ENCODE data around the gene ZSCAN1.
"Not testable (repeated sequence)": the region's sequence is repeated elsewhere in the genome, so short reads cannot be mapped to it uniquely, and the experiment has no call there.

Gene ZSCAN1

GRCh38 chr19:58033741-58034476 lies at the start of gene ZSCAN1:
Gene ZSCAN1, plus strand, starts transcription at chr19:58034025. Its CDS starts 3,812 bp downstream, at chr19:58037837.
- no peak for DNase-seq

DNA sequence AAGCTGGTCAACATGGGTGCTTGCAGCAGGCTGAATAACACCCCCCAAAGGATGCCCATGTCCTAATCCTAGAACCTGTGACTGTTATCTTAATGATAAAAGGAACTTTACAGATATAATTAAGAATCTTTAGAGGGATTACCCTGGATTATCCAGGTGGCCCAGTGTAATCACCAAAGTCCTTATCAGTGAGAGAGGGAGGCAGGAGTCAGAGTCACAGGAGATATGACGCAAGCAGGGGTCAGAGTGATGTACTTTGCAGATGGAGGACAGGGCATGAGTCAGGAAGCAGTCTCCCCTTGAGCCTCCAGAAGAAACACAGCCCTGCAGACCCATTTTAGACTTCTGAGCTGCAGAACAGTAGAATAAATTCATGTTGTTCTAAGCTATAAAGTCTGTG lies 41.0 kb upstream of the ZSCAN1 start:
- DNase-seq: no peak

DNA sequence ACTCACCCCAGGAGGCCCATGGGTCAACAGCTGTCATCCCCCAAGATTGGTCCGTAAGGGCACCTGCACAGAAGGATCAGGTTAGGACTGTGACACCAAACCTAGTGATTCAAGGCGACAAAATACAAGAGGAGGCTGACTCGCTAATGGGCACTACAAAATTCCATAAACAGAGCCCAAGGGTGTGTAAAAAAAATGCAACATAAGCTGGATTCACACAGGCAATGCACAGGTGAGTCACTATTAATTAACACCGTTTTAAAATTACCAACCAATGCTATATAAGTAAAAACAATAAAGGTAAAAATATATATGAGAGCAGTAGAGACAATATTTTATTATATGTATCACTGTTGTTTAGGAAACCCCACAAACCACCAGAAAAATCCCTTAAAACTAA lies 33.1 kb upstream of the ZSCAN1 start:
- no peak for DNase-seq

GRCh38 chr19:58001895-58002369 lies 31.9 kb upstream of the ZSCAN1 start:
- DNase-seq: no peak

GRCh38 chr19:58002384-58003173 lies 31.2 kb upstream of the ZSCAN1 start, which contains the start of gene ZNF606:
Gene ZNF606, minus strand, starts transcription at chr19:58002820. Its CDS starts 1,501 bp downstream, at chr19:58001319.
- peak; percentile 47 for DNase-seq

- no peak for DNase-seq
These were observed 30.5 kb upstream of the ZSCAN1 start for GRCh38 chr19:58003174-58003828.

DNA sequence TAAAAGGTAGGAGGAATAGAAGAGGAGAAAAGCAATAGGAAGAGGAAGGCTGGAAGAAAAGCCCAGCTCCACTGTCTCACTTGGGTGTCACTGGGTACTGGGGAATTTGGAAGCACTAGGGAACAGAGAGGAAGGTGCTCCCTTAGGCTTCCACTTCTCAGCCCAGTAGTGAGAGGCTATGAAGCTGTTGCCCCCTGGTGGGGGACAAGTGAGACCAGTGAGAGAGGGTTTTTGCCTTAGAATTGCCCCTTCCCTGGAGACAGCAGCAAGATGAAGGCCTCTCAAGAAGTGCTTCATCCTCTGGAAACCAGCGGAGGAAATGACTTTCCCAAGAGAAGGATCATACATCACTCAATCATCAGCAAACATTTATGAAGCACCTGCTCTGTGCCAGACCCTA lies 26.5 kb upstream of the ZSCAN1 start:
- DNase-seq: no peak

DNA sequence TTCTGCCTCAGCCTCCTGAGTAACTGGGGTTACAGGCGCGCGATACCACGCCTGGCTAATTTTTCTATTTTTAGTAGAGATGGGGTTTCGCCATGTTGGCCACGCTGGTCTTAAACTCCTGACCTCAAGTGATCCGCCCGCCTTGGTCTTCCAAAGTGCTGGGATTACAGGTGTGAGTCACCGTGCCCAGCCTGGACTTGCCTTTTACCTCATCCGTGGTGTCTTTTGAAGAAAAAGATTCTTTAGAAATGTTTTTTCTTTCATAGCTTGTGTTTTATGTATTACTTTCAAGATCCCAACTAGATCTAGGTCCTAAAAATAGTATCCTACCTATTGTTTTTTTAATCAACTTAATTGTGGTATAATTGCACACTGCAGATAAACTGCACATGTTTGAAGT lies 24.9 kb upstream of the ZSCAN1 start:
- not testable (repeated sequence) for DNase-seq

DNA sequence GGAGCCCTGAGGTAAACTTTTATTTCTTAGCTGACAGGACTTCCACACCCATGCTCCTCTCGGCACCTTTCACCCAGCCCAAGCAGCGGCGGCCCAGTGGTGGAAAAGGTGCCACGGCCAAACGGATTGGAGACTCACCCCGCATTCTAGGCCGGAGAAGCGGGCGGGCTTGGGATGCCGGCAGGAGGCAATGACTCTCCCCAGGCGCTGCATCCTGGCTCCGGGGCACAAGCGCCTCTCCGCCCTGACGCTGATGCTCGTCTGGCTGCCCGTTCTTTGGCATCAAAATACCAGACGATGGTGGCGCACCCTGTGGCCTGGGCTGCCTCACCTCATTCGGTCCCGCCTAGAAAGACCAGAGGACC lies 24.5 kb upstream of the ZSCAN1 start:
- DNase-seq: no peak

DNA sequence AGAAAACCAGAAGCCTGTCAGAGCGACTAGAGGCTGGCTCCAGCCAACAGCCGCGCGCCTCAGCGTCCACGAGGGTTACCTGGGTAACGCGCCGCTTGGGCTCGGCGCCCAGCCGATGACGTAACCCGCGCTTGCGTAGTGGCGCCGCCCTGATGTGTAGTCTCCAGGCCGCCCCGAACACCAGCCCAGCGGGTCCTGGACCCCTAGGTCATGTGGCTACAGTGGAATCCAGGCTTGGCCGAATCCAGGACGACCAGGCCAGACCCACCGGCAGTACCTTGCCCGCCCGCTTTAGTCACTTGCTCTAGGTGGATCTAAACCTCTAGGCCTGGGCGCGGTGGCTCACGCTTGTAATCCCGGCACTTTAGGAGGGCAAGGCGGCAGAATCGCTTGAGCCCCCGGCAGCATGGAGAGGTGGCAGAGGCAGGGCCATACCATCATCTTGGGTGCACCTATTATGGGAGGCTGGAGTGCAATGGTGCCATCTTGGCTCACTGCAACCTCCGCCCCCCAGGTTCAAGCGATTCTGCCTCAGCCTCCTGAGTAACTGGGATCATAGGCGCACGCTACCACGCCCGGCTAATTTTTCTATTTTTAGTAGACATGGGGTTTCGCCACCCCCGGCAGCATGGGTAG lies 24.0 kb upstream of the ZSCAN1 start:
- DNase-seq: peak; percentile 39

DNA sequence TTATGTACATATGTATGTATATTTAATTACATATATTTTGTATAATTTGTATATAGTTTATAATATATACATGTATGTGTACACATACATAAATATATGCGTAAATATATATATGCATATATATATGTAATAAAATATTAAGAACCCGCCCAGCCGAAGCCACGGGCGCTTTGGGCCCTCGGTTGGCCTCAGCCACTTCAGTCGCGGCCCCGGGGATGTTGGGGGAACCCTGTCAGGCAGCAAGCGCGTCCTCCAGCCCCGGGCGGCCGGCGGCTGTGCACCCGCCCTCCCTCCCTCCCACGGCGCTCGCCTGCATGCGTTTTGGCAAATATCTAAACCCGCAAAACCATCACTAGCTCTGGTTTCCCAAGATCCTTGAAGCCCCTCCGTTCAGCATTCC lies 23.3 kb upstream of the ZSCAN1 start:
- DNase-seq: no peak

GRCh38 chr19:58014141-58014540 lies 19.7 kb upstream of the ZSCAN1 start:
- DNase-seq: no peak

- DNase-seq: no peak
These were observed 13.7 kb upstream of the ZSCAN1 start for GRCh38 chr19:58020129-58020528.

DNA sequence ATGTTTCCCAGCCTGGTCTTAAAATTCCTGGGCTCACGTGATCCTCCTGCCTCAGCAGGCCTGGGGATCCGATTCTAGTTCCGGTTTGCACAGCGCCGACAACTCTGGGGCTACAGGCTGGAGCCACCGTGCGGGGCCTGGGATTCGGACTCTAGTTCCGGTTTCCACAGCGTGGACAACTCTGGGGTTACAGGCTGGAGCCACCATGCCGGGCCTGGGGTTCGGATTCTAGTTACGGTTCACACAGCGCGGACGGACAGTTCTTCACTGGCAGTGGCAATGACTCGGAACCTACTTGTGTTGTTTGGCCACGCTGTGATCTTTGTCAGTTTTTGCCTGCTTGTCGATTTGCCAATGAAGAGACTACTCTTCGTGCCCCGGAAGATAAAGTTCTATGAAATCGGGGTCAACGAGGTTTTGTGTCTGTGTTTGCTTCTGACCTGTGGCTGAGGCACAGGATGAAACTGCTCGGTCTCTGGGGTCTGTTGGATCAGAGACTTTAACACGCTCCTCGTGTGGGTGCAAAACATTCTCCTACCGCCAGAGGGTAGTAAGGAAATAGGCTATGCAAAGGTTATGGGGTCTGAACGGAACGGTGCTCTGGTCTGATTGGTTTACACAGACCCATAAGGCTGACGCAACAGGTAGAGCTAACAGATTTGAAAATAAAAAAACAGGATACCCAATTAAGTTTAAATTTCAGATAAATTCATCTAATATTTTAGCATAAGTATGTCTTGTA lies 12.1 kb upstream of the ZSCAN1 start:
- DNase-seq: no peak

- no peak for DNase-seq
These were observed 11.6 kb upstream of the ZSCAN1 start for GRCh38 chr19:58022283-58022660.

DNA sequence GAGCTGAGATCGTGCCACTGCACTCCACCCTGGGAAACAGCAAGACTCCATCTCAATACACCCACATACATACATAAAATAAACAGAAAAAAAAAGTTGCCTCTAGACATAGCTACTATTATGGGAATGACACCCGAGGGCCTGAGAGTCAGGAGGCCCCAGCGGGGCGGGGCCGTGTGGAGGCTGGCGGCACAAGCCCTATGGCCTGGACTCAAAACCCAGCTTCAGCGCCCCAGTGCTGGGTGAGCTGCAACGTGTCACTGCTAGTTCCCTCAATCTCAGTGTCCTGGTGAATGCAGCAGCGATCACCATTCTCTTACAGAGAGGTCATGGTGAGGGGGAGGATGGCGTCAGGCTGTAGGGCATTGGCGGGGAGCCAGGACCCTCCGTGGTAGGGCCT lies 9.2 kb upstream of the ZSCAN1 start:
- DNase-seq: no peak

GRCh38 chr19:58034477-58034793 lies 610 bp downstream of the ZSCAN1 start:
- DNase-seq: no peak

- no peak for DNase-seq
These were observed 2.0 kb downstream of the ZSCAN1 start for GRCh38 chr19:58035863-58036262.

DNA sequence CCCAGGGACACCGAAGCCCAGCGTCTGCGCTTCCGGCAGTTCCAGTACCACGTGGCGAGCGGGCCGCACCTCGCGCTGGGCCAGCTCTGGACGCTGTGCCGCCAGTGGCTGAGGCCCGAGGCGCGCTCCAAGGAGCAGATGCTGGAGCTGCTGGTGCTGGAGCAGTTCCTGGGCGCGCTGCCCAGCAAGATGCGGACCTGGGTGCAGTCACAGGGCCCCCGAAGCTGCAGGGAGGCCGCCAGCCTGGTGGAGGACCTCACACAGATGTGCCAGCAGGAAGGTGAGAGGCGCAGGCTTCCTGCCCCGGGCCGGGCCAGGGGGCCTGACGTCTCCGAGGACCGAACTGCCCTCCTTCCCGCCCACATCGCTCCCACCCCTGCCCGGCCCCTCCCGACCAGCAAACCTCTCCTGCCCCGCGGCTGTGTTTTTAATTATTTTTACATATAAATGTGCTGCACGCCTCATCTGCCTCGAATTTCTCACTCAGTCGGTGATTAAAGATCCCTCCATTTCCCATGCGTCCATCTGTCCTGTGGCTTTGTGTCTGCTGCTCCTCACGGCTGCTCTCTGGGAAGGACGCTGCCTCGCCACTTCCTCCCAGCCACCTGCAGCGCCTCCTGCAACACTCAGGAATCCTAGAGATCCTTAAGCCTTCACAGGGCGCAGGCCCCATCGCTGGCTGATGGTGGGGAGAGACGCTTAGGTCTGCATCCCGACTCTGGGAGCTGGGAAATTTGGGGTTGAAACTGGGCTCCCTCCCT lies 4.3 kb downstream of the ZSCAN1 start:
- no peak for DNase-seq

DNA sequence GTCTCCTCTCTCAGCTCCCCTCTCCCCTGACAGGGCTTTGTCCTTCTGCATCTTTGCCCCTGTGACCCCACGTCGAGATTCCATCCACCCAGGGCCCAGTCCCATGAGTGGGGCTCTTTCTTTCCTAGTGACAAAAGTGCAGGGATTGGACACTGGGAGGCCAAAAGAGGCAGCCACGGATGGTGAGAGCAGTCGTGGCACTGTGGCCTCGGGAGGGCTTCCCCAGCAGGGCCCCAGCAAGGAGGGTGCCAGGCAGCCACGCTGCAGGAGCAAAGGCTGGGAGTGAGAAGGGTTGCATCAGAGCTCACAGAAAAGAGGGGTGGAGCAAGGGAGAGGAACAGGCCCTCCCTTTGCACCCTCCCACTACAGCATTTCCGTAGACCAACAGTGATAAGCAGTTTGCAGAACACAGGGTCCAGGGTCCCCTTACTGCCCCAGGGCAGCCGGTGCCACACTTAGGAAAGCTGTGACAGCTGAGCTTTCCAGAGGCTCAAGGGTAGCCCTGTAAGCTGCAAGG lies 4.9 kb downstream of the ZSCAN1 start:
- DNase-seq: no peak

- no peak for DNase-seq
These were observed 7.1 kb downstream of the ZSCAN1 start for GRCh38 chr19:58040751-58041525.

Measured in NCI-H1436 treated with DMSO at 0.1 percent for 48 hours (cell line).